MM.1S (cell line): ENCODE measurements around the gene SAA2.

Experiments used
- EZH2 ChIP-seq: fragments of 300-600 bp; sonication (generic); optimal IDR thresholded peaks from 2 replicates; pipeline ENCODE3; 2017; ENCODE audit warnings: low read depth, mild to moderate bottlenecking, antibody characterized with exemption, low read length, mixed read lengths
- TF ChIP-seq, protein P1 (sequence below): fragments of 300-600 bp; sonication (generic); IDR thresholded peaks from 2 replicates; pipeline ENCODE4 v1.5.1; 2016; ENCODE audit warnings: antibody characterized with exemption, low read length, mixed read lengths

DNA sequence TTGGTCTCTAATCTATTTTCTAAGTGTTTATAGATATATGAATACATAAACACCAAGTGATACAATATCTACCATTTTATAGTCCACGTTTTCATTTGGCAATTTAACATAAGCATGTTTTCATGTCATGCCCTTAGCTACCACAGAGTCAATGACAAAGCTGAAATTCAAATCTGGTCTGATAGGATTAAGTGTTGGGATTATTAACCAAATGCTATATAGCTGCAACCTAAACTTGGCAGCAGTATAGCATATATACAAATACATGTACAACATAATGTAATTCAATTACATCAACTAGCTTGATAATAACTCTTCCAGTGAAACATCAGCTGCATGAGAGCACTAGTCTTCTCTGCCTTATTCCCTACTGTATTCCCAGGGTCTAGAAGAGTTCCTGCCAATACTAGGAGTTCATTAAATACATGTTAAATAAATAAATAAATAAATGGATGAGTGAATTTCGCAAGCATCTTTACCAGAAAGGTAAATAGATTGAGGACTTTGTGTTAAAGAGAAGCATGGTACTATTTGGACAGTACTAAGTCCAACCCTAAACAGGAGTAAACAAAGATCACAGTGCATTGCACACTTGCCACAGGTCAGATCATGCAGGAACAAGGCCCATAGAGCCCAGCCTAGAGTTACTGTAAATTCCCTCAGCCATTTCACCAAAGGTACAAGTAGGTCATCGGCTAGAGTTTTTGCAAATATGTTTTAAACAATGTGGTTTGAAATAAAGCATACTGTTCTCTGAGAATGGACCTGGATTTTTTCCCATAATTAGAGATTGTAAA, 24.7 kb downstream of the SAA2 start:
- TF ChIP-seq, protein P1, sequence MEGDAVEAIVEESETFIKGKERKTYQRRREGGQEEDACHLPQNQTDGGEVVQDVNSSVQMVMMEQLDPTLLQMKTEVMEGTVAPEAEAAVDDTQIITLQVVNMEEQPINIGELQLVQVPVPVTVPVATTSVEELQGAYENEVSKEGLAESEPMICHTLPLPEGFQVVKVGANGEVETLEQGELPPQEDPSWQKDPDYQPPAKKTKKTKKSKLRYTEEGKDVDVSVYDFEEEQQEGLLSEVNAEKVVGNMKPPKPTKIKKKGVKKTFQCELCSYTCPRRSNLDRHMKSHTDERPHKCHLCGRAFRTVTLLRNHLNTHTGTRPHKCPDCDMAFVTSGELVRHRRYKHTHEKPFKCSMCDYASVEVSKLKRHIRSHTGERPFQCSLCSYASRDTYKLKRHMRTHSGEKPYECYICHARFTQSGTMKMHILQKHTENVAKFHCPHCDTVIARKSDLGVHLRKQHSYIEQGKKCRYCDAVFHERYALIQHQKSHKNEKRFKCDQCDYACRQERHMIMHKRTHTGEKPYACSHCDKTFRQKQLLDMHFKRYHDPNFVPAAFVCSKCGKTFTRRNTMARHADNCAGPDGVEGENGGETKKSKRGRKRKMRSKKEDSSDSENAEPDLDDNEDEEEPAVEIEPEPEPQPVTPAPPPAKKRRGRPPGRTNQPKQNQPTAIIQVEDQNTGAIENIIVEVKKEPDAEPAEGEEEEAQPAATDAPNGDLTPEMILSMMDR, result no peak
- no peak for TF ChIP-seq EZH2
